NCI-H2227 (cell line): Measurements from ENCODE around the gene RGS5.

Experiments
- DNase-seq: peaks from one replicate; lab custom pipeline; 2025; ENCODE audit not compliant: unreplicated experiment; lab: John Stamatoyannopoulos, UW

Gene RGS5

DNA sequence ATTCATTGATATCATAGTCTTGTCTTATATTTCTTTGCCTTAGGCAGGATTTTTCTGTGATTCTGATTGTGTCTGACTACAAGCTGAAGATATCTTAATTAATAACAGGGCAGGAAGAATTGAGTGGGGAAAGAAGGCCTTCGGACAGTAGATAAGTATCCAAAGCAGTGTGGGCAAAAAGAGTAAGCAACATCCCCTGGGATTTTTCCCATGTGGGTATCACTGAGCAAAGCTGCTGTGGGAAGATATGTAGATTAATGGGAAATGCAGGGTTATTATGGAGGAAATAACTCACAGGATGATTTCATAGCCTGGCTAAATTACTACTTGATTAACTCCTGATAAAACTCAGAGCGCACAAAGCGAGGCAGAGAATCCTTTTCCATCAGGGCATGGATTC is 55.7 kb downstream of the RGS5 start:
- no peak for DNase-seq

DNA sequence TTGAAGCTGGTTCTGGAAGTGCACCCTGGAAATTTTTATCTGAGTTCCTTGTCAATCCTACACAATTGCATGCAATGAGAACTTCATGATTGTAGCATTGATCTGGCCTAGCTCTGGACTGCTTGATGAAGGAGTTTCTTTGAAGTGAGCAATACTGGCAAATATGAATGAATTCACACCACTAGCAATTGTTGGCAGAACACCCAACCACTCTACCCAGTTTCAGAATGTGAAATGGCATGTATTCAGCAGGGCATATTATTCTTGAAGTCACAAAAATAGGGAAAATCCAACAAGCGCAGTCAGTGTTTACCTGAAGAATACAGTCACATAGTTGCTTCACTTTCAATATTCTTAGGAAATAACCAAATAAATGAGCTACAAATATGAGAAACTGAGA is 57.3 kb downstream of the RGS5 start:
- DNase-seq = no peak

DNA sequence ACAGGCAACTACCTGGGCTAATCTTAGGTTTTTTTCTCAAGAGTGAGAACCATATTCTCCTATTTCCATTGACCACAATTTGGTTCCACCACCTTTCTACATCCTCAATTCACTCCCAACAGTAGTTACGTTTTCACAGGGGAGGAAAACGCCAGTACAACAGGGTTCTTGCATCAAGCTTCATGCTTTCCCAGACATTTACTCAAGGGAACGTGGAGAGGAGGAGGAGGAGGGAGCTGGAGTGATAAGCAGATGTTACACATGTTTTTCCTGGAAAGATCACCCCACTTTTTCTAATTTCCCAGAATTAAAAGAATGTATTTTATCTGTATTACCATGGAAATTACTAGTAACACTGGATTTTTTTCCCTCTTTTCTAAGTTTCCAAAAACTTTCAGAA is 58.3 kb downstream of the RGS5 start:
- DNase-seq = no peak

DNA sequence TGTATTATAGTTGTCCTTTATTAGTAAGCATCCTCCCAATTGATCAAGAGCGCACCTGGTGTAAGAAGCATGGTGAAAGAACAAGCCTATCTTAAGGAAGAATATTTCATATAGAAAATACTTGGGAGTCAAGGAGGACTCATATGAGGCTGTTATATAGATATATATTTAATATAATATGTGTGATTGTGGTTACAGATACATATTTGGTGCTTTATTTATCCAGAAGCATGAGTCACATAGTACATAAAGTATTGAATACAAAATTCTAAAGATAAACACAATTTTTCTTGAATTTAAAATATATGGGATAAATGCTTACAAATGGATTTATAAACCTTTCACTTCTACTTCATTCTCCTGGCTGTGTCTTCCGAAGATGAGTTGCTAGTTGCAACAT is 60.6 kb downstream of the RGS5 start:
- DNase-seq = no peak

DNA sequence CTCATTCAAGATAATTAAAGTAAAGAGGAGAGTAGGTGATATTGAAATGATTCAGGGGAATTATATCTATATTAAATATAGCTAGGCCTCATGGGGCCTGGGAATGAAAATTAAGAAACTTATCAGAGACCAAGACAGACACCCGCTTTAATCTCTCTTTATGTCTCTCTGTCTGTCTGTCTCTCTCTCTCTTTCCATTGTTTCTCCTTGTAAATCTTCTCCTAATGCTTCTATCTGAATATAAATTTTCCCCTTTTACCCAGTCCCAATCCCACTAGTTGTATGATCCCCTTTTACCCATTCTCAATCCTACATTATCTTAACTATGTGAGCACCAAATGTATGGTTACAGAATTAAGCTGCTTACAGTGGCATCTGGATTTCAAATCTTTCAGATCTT is 61.2 kb downstream of the RGS5 start:
- DNase-seq = no peak

DNA sequence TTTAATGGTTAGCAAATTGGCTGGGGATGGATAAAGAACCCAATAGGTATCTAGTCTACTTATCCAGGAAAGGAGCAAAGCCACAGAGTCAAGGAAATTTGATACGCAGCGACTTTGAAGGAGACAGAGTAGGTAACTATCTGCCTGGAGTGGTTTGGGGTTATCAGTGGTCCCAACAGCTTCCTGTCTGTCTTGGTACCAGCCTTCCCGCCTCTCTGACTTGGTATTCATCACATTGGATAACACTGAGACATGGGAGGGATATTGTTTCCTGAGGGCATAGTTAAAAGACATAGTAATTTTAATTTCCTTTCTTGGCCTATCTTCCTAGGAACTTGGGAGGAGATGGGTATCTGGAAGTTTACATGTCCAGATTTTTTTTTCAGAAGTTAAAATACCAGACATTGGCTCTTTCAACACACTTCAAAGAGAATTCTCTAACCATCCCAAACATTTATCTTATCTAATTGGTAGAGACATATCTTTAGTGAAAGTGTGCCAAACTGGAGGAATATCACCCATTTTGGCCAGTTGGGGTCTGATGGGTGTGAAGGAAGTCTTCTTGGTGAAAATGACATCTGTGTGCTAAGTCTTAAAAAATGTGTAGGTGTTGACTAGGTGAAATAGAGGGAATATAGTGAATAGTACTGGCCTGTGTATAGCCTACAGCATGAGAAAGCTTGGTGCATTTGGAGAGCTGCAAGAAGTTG is 65.0 kb downstream of the RGS5 start:
- no peak for DNase-seq

DNA sequence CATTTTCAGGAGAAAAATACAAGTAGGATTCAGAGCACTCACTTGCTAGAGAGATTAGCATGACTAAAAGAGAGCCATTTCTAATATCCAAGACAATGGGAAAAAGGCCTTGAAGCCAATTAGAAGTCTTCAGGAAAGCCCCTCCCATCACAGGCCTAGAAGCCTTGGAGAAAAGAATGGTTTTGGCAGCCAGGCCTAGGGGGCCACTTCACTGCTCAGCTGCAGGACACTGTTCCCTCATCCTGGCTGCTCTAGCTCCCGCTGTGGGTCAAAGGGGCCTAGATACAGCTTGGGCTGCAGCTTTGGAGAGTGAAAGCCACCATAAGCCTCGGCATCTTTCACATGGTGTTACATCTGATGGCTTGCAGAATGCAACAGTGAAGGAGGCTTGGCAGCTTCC is 70.7 kb downstream of the RGS5 start:
- no peak for DNase-seq

DNA sequence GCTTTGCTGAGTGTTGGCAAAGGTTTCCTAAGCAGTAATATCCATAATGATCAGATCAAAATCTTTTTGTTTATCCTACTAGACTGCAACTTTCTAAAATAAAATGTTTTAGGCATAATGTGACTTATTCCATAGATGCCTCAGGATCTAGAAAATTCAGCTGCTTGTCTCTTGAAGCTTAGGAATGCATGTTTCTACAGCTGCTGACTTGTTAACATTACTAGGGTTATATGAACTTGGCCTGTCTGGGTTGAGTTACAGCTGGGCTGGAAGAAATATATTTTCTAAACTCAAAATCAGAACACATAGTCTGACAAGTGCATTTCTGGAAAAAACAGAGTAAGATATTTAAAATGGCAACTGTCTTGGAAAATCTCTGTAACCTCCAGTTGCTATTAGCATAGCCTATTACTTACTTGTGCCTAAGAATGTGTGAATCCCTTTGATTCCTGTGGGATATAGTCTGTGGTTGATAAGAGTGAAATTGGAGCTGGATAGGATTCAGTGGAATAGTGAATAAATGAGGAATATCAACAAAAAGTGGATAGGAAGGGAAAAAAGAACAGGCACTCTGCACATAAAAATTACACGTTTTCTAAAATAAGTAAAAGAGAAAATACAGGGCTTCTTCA is 72.4 kb downstream of the RGS5 start:
- DNase-seq = no peak

DNA sequence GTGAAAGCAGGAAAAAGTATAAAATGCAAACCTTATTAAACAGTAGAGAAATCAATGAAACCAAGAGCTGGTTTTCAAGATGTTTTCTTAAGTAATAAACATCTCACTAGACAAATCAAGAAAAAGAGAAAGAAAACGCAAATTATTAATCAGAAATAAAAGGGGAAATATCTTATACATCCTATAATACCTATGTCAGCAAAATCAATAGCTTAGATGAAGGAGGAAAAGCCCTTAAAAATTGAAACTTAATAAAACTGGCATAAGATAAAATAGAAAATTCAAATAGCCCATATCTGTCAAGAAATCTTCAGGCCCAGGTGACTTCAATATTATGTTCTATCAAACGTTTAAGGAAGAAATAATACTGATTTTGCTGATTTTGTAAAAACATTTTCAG is 74.4 kb downstream of the RGS5 start:
- DNase-seq = no peak

DNA sequence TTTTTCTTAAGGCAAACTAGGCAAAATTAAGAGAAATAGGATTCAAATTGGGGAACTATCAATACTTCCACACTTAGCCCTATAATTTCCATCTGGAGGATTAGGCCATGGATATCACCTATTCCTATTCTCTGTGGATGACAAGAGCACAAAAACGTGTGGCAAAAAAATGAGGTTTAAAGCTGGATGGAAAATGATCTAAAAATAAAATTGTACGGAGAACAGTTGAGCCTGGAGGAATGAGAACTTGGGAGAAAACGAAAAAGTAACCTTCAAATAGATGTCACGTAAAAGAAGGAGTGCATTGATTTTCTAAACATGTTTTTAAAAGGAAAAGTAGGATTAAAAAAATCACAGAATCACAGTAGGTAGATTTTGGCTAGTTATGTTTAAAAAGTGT is 77.9 kb downstream of the RGS5 start:
- no peak for DNase-seq

DNA sequence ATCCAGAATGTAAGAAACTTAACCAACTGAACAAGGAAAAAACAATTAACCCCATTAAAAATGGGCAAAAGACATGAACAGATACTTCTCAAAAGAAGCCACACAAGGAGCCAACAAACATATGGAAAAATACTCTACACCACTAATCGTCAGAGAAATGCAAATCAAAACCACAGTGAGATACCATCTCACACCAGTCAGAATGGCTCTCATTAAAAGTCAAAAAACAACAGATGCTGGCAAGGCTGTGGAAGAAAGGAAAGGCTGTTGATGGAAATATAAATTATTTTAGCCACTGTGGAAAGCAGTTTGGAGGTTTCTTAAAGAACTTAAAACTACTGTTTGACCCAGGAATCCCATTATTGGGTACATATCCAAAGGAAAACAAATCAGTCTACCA is 82.3 kb downstream of the RGS5 start:
- DNase-seq = no peak

DNA sequence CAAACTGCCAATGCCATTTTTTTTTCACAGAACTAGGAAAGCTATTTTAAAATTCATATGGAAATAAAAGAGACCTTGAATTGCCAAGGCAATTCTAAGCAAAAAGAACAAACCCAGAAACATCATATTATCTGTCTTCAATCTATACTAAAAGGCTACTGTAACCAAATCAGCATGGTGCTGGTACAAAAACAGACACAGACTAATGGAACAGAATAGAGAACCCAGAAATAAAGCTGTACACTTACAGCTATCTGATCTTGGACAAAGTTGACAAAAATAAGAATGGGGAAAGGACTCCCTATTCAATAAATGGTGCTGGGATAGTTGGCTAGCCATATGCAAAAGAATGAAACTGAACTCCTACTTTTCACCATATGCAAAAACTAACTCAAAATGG is 83.0 kb downstream of the RGS5 start:
- no peak for DNase-seq

DNA sequence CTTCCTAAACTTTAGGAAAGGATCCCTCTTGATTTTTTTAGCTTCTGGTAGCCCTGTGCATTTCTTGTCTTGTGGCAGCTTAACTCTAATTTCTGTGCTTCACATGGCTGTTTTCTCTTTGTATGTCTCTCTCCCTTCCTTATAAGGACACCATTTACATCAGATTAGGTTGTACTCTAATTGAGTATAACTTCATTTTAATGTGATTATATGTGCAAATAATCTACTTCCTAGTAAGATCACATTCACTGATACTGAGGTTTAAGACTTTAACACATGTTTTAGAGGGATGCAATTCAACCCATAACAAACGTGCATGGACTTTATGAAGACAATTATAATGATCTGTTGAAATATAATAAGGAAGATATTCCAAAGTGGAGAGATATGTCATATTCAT is 86.8 kb downstream of the RGS5 start:
- no peak for DNase-seq

DNA sequence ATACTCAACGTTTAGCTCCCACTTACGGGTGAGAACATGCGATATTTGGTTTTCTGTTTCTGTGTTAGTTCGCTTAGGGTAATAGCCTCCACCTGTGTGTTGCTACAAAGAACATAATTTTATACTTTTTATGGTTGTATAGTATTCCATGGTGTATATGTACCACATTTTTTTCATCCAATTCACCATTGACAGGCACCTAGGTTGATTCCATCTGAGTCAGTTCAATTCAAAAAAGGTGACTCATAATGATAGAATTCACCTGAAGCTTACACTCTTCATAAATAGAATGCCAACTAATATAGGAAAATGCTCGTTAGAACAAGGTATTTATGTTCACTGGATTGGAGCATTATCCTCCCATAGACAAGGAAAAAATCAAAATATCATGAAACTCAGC is 95.1 kb downstream of the RGS5 start:
- DNase-seq = no peak

DNA sequence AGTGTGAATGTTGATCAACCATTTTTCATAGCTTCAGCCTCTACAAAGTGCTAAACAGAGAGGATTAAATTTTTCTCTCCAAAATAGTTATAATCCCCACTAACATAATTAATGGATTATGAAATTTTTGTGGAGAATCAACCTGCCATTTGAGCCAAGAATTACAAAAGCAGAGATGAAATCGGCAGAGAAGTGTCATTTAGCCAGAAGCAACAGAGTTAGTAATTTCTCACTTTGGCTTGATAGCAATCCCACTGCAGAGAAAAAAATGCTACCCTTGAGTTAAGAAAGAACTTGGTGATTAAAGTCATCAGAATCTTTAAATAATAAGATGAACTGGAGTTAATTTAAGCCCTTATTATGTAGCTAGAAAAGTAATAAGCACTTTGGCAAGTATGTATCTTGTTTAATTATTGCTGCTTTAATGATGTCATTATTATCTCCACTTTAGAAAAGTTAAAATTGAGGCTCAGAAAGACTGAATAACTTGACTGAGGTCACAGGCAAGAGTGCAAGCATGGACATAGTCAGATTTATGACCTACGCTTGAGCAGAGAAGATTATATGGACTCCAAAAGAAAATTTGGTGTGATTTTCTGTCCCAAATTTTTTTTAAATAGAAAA is 96.2 kb downstream of the RGS5 start:
- DNase-seq = no peak

DNA sequence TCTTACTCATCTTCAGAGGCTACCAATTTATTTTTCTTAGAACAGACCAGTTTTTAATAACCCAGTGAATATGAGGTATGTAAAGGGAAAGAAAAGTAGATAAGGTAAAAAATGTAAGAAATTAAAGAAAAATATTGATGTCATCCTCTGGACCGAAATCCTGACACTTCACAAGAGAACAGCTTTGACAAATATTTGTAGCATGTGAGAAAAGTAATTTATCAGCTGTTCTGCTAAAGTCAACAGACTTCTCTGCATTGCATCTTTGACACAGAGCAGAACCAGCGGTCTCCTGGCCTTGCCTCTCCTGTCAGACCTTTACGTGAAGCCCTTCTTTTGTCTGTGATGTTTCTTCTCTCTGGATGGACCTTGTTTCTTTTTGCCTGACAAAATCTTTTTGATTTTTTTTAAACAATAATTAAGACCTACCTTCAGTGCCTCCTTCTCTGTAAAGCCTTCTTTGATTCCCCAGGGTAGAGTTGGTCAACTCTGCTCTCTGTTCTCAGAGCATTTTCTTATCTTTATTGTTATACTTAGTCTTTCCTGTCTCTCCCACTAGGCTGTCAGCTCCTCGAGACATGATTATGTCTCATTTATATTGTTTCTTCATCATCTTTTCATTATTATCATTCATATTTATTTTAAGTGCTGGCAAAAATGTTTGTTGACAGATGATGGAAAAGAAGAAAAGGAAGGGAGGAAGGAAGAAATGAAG is 98.2 kb downstream of the RGS5 start:
- DNase-seq = no peak

DNA sequence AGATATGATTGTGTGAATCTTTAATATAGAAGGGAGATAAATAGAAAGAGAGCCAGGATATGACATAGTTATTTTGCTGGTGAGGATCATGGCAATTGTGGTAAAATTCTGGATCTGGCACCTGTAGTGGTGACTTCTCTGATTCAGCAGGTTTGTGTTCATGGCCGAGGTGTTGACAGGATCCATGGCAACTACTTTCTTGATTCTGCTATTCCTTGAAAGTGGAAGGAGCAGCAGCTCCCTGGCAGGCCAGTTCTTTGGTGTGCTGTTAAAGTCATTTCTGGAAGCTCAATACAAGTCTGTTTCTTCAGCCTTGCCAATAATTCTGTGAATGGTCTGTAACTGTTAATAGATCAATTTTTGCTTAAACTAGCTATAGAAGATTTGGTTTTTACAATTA is 100.1 kb downstream of the RGS5 start:
- no peak for DNase-seq

DNA sequence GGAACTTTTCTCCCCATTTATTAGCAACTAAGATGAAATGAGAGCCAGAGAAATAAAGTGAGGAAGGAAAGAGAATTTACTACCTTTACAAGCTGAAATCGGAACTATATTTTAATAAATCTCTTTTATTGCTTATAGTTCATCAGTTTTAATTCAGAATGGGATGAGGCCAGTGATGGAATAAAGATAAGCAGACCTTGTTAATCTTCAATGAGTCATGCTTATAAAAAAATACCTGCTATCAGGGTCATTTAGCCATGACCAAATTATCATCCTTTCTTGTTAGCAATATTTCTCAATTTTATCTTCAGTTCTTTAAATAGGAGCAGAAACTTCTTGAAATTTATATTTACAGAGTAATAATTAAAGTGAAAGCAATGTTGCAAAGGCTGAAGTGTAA is 107.5 kb downstream of the RGS5 start:
- DNase-seq = no peak

DNA sequence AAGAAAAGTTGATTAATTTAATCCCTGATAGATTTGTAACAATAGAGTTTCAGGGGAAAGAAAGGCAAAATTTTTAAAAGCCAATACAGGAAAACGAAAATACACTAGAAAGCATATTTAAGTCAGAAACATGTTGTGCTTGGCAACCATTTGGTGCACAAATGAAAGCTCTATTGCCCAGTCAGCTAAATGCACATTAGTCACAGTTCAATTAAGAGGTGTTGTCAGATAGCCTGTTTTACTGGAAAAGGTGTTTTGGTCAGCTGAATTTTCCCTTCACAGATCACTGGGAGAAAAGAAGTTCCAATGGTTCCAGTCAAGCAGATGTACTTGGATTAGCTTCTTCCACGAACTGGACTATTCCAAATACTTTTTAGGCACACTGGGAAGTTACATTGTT is 108.1 kb downstream of the RGS5 start:
- DNase-seq = no peak

DNA sequence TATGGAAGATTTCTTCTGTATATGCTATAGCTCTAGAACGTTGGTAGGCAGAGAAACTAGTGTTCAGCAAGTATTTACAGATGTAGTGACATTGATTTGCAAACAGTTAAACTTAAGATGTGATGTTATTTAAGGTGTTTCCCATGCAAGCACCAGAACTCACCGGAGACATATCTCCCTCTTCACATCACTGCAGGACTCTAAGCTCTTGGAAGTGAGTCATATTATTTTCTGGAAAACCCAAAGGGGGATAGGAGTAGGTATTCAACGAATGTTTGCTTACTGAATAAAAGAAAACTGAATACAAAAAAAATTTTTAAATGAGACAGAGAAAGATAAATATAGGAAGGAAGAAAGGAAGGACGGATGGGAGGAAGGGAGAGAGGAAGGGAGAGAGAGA is 108.5 kb downstream of the RGS5 start:
- no peak for DNase-seq

DNA sequence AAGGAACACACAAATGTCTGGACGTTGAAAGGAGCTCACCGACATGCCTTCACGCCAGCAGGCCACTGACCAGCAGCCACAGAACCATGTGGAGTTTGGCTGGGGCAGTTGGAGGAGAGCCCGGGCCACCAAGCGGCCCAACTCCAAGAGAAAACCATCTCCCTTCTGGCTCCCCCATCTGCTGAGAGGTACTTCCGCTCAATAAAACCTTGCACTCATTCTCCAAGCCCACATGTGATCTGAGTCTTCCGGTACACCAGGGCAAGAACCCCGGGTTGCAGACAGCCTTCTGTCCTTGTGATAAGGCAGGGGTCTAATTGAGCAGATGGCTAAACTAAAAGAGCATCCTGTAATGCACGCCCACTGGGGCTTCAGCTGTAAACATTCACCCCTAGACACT is 109.1 kb downstream of the RGS5 start:
- DNase-seq = no peak

DNA sequence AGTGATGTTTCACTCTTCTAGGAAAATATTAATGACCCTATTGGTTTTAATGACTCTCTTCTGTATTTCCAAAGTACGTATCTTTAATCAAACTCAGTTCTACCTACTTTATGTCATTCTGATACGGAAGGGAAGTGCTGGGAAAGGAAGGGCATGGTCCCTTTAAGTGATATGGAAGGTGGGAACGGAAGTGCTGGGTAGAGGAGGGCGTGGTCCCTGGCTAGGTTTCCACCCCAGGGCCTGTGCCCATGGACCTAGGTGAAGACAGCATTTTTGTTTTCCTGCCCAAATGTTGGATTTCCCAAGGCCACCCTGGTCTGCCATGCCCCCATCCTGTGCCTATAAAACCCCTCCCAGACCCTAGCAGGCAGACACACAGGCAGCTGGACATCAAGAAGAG is 109.5 kb downstream of the RGS5 start:
- no peak for DNase-seq
